Measurements from ENCODE around the gene ZNF18. TPM values are rescaled to one million over a fixed set of nuclear protein-coding genes. Genes with fewer than 3 reads are reported as not detected.

ZNF18 gene
- total and polyA plus RNA-seq, 2 of the 13 experiments (the other 11 are each of a cell fraction or from before 2014, with no cell fraction given): 2.4 to 5.4 TPM

DNA sequence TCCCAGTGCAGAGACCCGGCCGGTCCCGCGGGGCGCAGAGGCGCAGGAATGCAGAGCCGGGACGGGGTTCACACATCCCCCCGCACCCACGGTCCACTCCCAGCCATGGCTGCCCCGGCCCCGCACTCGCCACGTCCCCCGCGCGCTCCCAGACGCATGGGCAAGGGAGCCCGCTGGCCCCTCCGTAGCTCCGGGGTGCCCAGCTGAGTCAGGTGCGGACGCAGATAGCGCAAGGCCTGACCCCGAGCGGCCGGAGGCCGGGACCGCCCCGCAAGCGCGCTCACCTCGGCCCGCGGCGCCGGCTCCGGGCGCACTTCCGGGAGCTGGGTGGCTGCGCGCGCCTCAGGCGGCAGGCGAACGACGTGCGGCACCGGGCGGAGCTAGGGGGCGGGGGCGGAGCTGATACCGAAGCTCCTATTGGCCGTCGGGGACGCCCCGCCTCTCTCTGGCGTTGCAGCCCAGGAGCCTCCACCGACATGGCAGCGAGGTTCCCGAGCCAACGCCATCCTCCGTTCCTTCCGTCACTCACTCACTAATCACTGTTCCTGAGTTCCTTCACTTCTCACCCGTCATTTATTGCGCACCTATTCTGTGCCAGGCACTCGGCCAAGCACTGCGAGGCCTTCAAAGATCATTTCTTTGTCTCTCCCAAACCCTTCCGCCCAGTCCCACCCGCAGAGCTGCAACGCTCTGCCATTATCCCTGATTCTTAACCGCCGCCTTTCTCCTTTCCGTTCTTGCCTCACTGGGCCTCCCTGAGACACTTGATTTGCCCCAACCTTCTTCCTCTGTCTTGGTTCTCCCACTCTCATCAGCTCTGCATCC is at the start of gene ZNF18 (continued):
- TF ChIP-seq NCOA5 (CRISPR knock-in tag; IDR thresholded peaks at IDR 0.05) (no peak), PAX8 (CRISPR knock-in tag; IDR thresholded peaks at IDR 0.05; ENCODE audit: borderline replicate concordance) (no peak; the same call in 1 of the 2 replicates), CHD2 (IDR thresholded peaks at IDR 0.05; ENCODE audit: low read depth, low read length) (0 out of 2 replicates have a peak, but pooled peaks have one; percentile 22), KDM2A (CRISPR knock-in tag; IDR thresholded peaks at IDR 0.05; ENCODE audit: borderline replicate concordance, low read depth) (peak; percentile 64; the same call in 1 of the 2 replicates), SIN3A (IDR thresholded peaks at IDR 0.05; ENCODE audit: borderline replicate concordance, low read depth, low read length) (peak; percentile 90), EEA1 (CRISPR knock-in tag; IDR thresholded peaks at IDR 0.05; ENCODE audit: borderline replicate concordance) (no peak), GATA4 (IDR thresholded peaks at IDR 0.05; ENCODE audit: borderline replicate concordance, low read depth) (peak; percentile 71), ZNF274 (CRISPR knock-in tag; IDR thresholded peaks at IDR 0.05) (peak; percentile 54), ARNT2 (CRISPR knock-in tag; IDR thresholded peaks at IDR 0.05; ENCODE audit: low read depth) (peak; percentile 21; the same call in 1 of the 2 replicates), ZNF746 (CRISPR knock-in tag; IDR thresholded peaks at IDR 0.05) (peak; percentile 58; the same call in 1 of the 2 replicates), ZKSCAN5 (CRISPR knock-in tag; IDR thresholded peaks at IDR 0.05) (no peak), ZNF563 (CRISPR knock-in tag; IDR thresholded peaks at IDR 0.05) (peak; percentile 83; the same call in 1 of the 2 replicates), ZFP37 (CRISPR knock-in tag; IDR thresholded peaks at IDR 0.05; ENCODE audit: borderline replicate concordance) (no peak), NRL (CRISPR knock-in tag; IDR thresholded peaks at IDR 0.05; ENCODE audit: borderline replicate concordance) (peak; percentile 53), CREM (IDR thresholded peaks at IDR 0.05) (peak; percentile 28; the same call in 1 of the 2 replicates), CREM (CRISPR knock-in tag; IDR thresholded peaks at IDR 0.05) (no peak)
- TF ChIP-seq, protein P1, sequence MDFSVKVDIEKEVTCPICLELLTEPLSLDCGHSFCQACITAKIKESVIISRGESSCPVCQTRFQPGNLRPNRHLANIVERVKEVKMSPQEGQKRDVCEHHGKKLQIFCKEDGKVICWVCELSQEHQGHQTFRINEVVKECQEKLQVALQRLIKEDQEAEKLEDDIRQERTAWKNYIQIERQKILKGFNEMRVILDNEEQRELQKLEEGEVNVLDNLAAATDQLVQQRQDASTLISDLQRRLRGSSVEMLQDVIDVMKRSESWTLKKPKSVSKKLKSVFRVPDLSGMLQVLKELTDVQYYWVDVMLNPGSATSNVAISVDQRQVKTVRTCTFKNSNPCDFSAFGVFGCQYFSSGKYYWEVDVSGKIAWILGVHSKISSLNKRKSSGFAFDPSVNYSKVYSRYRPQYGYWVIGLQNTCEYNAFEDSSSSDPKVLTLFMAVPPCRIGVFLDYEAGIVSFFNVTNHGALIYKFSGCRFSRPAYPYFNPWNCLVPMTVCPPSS (IDR thresholded peaks at IDR 0.05): no peak
- TF ChIP-seq, protein P2, sequence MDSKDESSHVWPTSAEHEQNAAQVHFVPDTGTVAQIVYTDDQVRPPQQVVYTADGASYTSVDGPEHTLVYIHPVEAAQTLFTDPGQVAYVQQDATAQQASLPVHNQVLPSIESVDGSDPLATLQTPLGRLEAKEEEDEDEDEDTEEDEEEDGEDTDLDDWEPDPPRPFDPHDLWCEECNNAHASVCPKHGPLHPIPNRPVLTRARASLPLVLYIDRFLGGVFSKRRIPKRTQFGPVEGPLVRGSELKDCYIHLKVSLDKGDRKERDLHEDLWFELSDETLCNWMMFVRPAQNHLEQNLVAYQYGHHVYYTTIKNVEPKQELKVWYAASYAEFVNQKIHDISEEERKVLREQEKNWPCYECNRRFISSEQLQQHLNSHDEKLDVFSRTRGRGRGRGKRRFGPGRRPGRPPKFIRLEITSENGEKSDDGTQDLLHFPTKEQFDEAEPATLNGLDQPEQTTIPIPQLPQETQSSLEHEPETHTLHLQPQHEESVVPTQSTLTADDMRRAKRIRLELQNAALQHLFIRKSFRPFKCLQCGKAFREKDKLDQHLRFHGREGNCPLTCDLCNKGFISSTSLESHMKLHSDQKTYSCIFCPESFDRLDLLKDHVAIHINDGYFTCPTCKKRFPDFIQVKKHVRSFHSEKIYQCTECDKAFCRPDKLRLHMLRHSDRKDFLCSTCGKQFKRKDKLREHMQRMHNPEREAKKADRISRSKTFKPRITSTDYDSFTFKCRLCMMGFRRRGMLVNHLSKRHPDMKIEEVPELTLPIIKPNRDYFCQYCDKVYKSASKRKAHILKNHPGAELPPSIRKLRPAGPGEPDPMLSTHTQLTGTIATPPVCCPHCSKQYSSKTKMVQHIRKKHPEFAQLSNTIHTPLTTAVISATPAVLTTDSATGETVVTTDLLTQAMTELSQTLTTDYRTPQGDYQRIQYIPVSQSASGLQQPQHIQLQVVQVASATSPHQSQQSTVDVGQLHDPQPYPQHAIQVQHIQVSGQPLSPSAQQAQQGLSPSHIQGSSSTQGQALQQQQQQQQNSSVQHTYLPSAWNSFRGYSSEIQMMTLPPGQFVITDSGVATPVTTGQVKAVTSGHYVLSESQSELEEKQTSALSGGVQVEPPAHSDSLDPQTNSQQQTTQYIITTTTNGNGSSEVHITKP (CRISPR knock-in tag; IDR thresholded peaks at IDR 0.05; ENCODE audit: low read depth): peak; percentile 15; the same call in 1 of the 2 replicates
- TF ChIP-seq, protein P3, sequence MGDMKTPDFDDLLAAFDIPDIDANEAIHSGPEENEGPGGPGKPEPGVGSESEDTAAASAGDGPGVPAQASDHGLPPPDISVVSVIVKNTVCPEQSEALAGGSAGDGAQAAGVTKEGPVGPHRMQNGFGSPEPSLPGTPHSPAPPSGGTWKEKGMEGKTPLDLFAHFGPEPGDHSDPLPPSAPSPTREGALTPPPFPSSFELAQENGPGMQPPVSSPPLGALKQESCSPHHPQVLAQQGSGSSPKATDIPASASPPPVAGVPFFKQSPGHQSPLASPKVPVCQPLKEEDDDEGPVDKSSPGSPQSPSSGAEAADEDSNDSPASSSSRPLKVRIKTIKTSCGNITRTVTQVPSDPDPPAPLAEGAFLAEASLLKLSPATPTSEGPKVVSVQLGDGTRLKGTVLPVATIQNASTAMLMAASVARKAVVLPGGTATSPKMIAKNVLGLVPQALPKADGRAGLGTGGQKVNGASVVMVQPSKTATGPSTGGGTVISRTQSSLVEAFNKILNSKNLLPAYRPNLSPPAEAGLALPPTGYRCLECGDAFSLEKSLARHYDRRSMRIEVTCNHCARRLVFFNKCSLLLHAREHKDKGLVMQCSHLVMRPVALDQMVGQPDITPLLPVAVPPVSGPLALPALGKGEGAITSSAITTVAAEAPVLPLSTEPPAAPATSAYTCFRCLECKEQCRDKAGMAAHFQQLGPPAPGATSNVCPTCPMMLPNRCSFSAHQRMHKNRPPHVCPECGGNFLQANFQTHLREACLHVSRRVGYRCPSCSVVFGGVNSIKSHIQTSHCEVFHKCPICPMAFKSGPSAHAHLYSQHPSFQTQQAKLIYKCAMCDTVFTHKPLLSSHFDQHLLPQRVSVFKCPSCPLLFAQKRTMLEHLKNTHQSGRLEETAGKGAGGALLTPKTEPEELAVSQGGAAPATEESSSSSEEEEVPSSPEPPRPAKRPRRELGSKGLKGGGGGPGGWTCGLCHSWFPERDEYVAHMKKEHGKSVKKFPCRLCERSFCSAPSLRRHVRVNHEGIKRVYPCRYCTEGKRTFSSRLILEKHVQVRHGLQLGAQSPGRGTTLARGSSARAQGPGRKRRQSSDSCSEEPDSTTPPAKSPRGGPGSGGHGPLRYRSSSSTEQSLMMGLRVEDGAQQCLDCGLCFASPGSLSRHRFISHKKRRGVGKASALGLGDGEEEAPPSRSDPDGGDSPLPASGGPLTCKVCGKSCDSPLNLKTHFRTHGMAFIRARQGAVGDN (CRISPR knock-in tag; IDR thresholded peaks at IDR 0.05): peak; percentile 85
- TF ChIP-seq, protein P4, sequence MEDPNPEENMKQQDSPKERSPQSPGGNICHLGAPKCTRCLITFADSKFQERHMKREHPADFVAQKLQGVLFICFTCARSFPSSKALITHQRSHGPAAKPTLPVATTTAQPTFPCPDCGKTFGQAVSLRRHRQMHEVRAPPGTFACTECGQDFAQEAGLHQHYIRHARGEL (CRISPR knock-in tag; IDR thresholded peaks at IDR 0.05): no peak

All from HepG2 (cell line).